Loucy (cell line): ENCODE measurements around the gene LSM6.

Experiments used
- H2AFZ ChIP-seq: fragments of 200-600 bp; sonication (generic); 2 replicates; pipeline ENCODE4 v1.6.0; 2016; ENCODE audit warnings: antibody characterized with exemption, mild to moderate bottlenecking, low read length, moderate library complexity
- H3F3A ChIP-seq: fragments of 200-600 bp; 2 replicates; pipeline ENCODE4 v1.6.0; 2016; ENCODE audit warnings: antibody characterized with exemption, low read depth, mild to moderate bottlenecking
- H3K27me3 ChIP-seq: fragments of 200-600 bp; sonication (generic); 2 replicates; pipeline ENCODE4 v1.6.1; 2014; ENCODE audit warnings: low read length, mild to moderate bottlenecking; ENCODE audit not compliant: insufficient read depth, poor library complexity, severe bottlenecking
- H3K36me3 ChIP-seq: fragments of 200-600 bp; sonication (generic); 2 replicates; pipeline ENCODE4 v1.6.1; 2016; ENCODE audit warnings: low read length; ENCODE audit not compliant: insufficient read depth
- H3K4me1 ChIP-seq: fragments of 200-600 bp; sonication (generic); 2 replicates; pipeline ENCODE4 v1.5.1; 2014; ENCODE audit warnings: low read length, mild to moderate bottlenecking; ENCODE audit not compliant: insufficient read depth, poor library complexity, severe bottlenecking
- H3K4me2 ChIP-seq: fragments of 200-600 bp; sonication (generic); 2 replicates; pipeline ENCODE4 v1.6.0; 2014; ENCODE audit warnings: antibody characterized with exemption, low read length, low read depth, mild to moderate bottlenecking; ENCODE audit not compliant: poor library complexity, severe bottlenecking
- H3K4me3 ChIP-seq: fragments of 200-600 bp; sonication (generic); 2 replicates; pipeline ENCODE4 v1.5.1; 2014; ENCODE audit warnings: low read length, mild to moderate bottlenecking, mixed read lengths; ENCODE audit not compliant: poor library complexity, severe bottlenecking
- H3K79me2 ChIP-seq: fragments of 200-600 bp; sonication (generic); 2 replicates; pipeline ENCODE4 v1.6.1; 2014; ENCODE audit warnings: low read length; ENCODE audit not compliant: insufficient read depth
- H3K9ac ChIP-seq: fragments of 200-600 bp; sonication (generic); 2 replicates; pipeline ENCODE4 v1.6.0; 2014; ENCODE audit warnings: mild to moderate bottlenecking, low read depth, low read length, moderate library complexity; ENCODE audit not compliant: poor library complexity, severe bottlenecking
- H3K9me2 ChIP-seq: fragments of 200-600 bp; sonication (generic); replicated peaks from 2 replicates; pipeline ENCODE4 v1.6.1; 2016; ENCODE audit warnings: low read depth, low read length, mixed read lengths
- H3K9me3 ChIP-seq: fragments of 200-600 bp; sonication (generic); 2 replicates; pipeline ENCODE4 v1.6.1; 2014; ENCODE audit warnings: mild to moderate bottlenecking, antibody characterized with exemption, low read length, low read depth; ENCODE audit not compliant: insufficient read depth
- H4K20me1 ChIP-seq: fragments of 200-600 bp; sonication (generic); 2 replicates; pipeline ENCODE4 v1.6.0; 2014; ENCODE audit warnings: antibody characterized with exemption, low read length, mild to moderate bottlenecking; ENCODE audit not compliant: insufficient read depth, poor library complexity, severe bottlenecking
- CTCF ChIP-seq: fragments of 200-600 bp; sonication (generic); conservative IDR thresholded peaks from 2 replicates; pipeline ENCODE4 v1.5.1; 2014; ENCODE audit warnings: mild to moderate bottlenecking, antibody characterized with exemption, low read length
- EZH2phosphoT487 ChIP-seq: fragments of 200-600 bp; IDR thresholded peaks from 2 replicates; pipeline ENCODE4 v1.6.1; 2018; ENCODE audit warnings: antibody characterized with exemption, mild to moderate bottlenecking, moderate library complexity, borderline replicate concordance

Gene LSM6

DNA sequence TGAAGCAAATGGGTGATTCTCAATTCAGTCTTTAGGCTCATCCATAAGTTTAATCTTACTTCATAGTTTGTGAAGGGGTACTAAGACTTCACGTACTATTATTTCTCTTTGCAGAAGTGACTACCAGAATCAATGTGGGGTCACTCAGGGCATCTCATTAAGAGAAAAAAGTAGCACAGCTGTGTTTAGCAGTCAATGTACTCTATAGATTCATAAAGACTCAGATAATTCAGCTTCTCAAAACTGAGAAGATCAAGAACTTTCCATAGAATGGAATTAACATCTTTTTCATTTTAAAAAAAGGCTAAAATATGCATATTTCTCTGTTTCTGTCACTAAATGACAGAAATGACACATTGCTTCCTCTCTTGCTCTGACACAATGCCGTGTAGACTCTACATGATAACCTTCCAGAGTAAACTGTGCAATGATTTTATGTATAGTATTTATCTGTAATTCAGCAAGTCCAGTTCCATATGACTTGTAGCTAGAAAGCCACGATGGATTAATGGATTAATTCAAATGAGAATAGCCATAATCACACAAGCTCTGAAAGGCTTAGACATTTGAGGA lies 20.3 kb upstream of the LSM6 start:
- Histone ChIP-seq H3K4me3 (no peak overlapping the region), H3K79me2 (no peaks in the 10 kb centered on the region), H3K4me2 (no peak overlapping the region), H3K4me1 (no peaks in the 10 kb centered on the region), H4K20me1 (no peaks in the 10 kb centered on the region), H3K36me3 (no peaks in the 10 kb centered on the region), H3K9me2 (no peaks in the 10 kb centered on the region), H3K27me3 (no peaks in the 10 kb centered on the region), H3K9me3 (no peaks in the 10 kb centered on the region), H3K9ac (no peak overlapping the region), H2AFZ (no peak overlapping the region), H3F3A (no peaks in the 10 kb centered on the region)
- no peak for TF ChIP-seq EZH2phosphoT487
- no peak for TF ChIP-seq CTCF

DNA sequence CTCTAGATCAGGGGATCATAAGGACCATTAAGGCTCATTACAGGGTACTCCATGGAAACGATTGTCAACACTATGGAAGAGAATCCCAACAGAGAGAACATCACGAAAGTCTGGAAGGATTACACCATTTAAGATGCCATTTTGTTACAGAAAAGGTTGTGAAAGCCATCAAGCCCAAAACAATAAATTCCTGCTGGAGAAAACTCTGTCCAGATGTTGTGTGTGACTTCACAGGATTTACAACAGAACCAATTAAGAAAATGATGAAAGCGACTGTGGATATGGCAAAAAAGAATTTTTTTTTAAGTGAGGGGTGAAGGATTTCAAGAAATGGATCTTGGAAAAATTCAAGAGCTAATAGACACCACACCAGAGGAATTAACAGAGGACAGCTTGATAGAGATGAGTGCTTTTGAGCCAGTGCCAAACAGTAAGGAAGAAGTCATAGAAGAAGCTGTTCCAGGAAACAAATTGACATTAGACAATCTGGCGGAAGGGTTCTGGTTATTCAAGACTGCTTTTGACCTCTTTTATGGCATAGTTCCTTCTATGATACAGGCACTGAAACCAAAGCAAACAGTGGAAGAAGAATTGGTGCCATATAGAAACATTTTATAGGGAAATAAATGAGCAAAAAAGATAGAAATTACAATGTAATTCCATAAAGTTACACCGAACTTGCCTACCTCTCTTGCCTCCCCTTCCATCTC lies 17.3 kb upstream of the LSM6 start:
- no peaks in the 10 kb centered on the region for H3F3A ChIP-seq
- H3K36me3 ChIP-seq: no peaks in the 10 kb centered on the region
- H3K9me2 ChIP-seq: no peaks in the 10 kb centered on the region
- H4K20me1 ChIP-seq: no peaks in the 10 kb centered on the region
- H2AFZ ChIP-seq: no peak overlapping the region
- no peaks in the 10 kb centered on the region for H3K9me3 ChIP-seq
- no peak overlapping the region for H3K9ac ChIP-seq
- no peaks in the 10 kb centered on the region for H3K4me1 ChIP-seq
- no peak overlapping the region for H3K4me2 ChIP-seq
- H3K79me2 ChIP-seq: no peaks in the 10 kb centered on the region
- H3K27me3 ChIP-seq: no peaks in the 10 kb centered on the region
- no peak for TF ChIP-seq CTCF
- no peak for TF ChIP-seq EZH2phosphoT487
- H3K4me3 ChIP-seq: no peak overlapping the region

GRCh38 chr4:146159384-146160058 lies 16.0 kb upstream of the LSM6 start:
- Histone ChIP-seq H3F3A (no peaks in the 10 kb centered on the region), H3K9me2 (no peaks in the 10 kb centered on the region), H3K27me3 (no peaks in the 10 kb centered on the region), H3K4me1 (no peaks in the 10 kb centered on the region), H3K9ac (no peak overlapping the region), H4K20me1 (no peaks in the 10 kb centered on the region), H3K79me2 (no peaks in the 10 kb centered on the region), H3K36me3 (no peaks in the 10 kb centered on the region), H2AFZ (no peak overlapping the region), H3K4me2 (no peak overlapping the region), H3K9me3 (no peaks in the 10 kb centered on the region), H3K4me3 (no peak overlapping the region)
- no peak for TF ChIP-seq CTCF
